Tracheal epithelial cell (primary cell): ENCODE measurements around the gene STXBP2. TPM values are rescaled to one million over a fixed set of nuclear protein-coding genes. Genes with fewer than 3 reads are reported as not detected.

Experiments
- total RNA-seq: library from RNA; depleted of rRNA; stranded (reverse); fragments of >200 nt; gene quantifications from 2 replicates; pipeline ENCODE4 v1.2.1, GENCODE V29; 2014

Gene STXBP2
- total RNA-seq = 47.5 and 57.6 TPM in 2 replicates

GRCh38 chr19:7636691-7637373 is at the start of gene STXBP2:
Gene STXBP2, plus strand, starts transcription at chr19:7637110. Its CDS starts 40 bp downstream, at chr19:7637150.

GRCh38 chr19:7595466-7596133 is 41.3 kb upstream of the STXBP2 start, which contains the start of gene CAMSAP3:
Gene CAMSAP3, plus strand, starts transcription at chr19:7595863. Its CDS starts 140 bp downstream, at chr19:7596003.

GRCh38 chr19:7629347-7630054 is 7.4 kb upstream of the STXBP2 start, which contains the start of the genes PET100 and XAB2:
Gene PET100, plus strand, starts transcription at chr19:7629793. Its CDS starts 41 bp downstream, at chr19:7629834.
Gene XAB2, minus strand, starts transcription at chr19:7629545. Its CDS starts 18 bp downstream, at chr19:7629527.

GRCh38 chr19:7633698-7634097 is 3.2 kb upstream of the STXBP2 start, which contains the start of gene PCP2:
Gene PCP2, minus strand, starts transcription at chr19:7633719. Its CDS starts 262 bp downstream, at chr19:7633457.

GRCh38 chr19:7668842-7669241 is 31.9 kb downstream of the STXBP2 start, which contains the start of gene RETN:
Gene RETN, plus strand, starts transcription at chr19:7669049. Its CDS starts 278 bp downstream, at chr19:7669327.

GRCh38 chr19:7676854-7677253 is 39.9 kb downstream of the STXBP2 start, which contains the start of gene MCEMP1:
Gene MCEMP1, plus strand, starts transcription at chr19:7677090. Its CDS starts 31 bp downstream, at chr19:7677121.

GRCh38 chr19:7680606-7681339 is 43.9 kb downstream of the STXBP2 start, which contains the start of gene TRAPPC5:
Gene TRAPPC5, plus strand, starts transcription at chr19:7680833. Its CDS starts 1,421 bp downstream, at chr19:7682254.

Other genes with a start within 250 kb of the STXBP2 start
- 2.4 and 2.6 TPM in 2 replicates for gene PEX11G, start 148.1 kb upstream of the STXBP2 start, total RNA-seq
- gene ZNF358, start 121.0 kb upstream of the STXBP2 start, total RNA-seq = 9.8 and 17.8 TPM in 2 replicates
- gene MCOLN1, start 114.5 kb upstream of the STXBP2 start, total RNA-seq = 1.9 and 5.3 TPM in 2 replicates
- gene PNPLA6, start 101.4 kb upstream of the STXBP2 start, total RNA-seq = 63.5 and 87.2 TPM in 2 replicates
- gene CAMSAP3, start 41.2 kb upstream of the STXBP2 start, total RNA-seq = 3.8 and 12.3 TPM in 2 replicates
- gene XAB2, start 7.6 kb upstream of the STXBP2 start, total RNA-seq = 22.4 and 31.8 TPM in 2 replicates
- gene PET100, start 7.3 kb upstream of the STXBP2 start, total RNA-seq = 6.0 and 8.0 TPM in 2 replicates
- not detected in 2 replicates for gene PCP2, start 3.4 kb upstream of the STXBP2 start, total RNA-seq
- gene RETN, start 31.9 kb downstream of the STXBP2 start, total RNA-seq = not detected in 2 replicates
- gene MCEMP1, start 40.0 kb downstream of the STXBP2 start, total RNA-seq = not detected in 2 replicates
- 74.0 and 75.9 TPM in 2 replicates for gene TRAPPC5, start 43.7 kb downstream of the STXBP2 start, total RNA-seq
- gene FCER2, start 65.0 kb downstream of the STXBP2 start, total RNA-seq = not detected in 2 replicates
- not detected in 2 replicates for gene CLEC4G, start 95.0 kb downstream of the STXBP2 start, total RNA-seq
- gene CD209, start 110.4 kb downstream of the STXBP2 start, total RNA-seq = not detected in 2 replicates
- gene CLEC4M, start 126.1 kb downstream of the STXBP2 start, total RNA-seq = not detected in 2 replicates
- gene EVI5L, start 193.1 kb downstream of the STXBP2 start, total RNA-seq = 12.0 and 12.1 TPM in 2 replicates
- under 0.01 TPM in 1 of 2 replicates, not detected in the other for gene PRR36, start 237.3 kb downstream of the STXBP2 start, total RNA-seq